Activated effector memory CD4-positive, alpha-beta T cell treated with anti-CD3 and anti-CD28 coated beads, Interleukin-2, amount 50 U/mL, for 16 hours (primary cell): ENCODE data around the gene CCDC60.

Experiments
- DNase-seq: peaks from one replicate; pipeline ENCODE4 v3.0.0-alpha.2; 2020

Gene CCDC60

GRCh38 chr12:119385659-119386058 lies 51.1 kb downstream of the CCDC60 start:
- DNase-seq, result no peak

GRCh38 chr12:119389687-119390086 lies 55.2 kb downstream of the CCDC60 start:
- no peak for DNase-seq

GRCh38 chr12:119391673-119392072 lies 57.1 kb downstream of the CCDC60 start:
- DNase-seq, result no peak

GRCh38 chr12:119393677-119394076 lies 59.1 kb downstream of the CCDC60 start:
- no peak for DNase-seq

GRCh38 chr12:119397540-119397939 lies 63.0 kb downstream of the CCDC60 start:
- DNase-seq, result no peak

GRCh38 chr12:119398190-119398589 lies 63.7 kb downstream of the CCDC60 start:
- DNase-seq, result no peak

- DNase-seq, result no peak
Measured at GRCh38 chr12:119399301-119399700, 64.8 kb downstream of the CCDC60 start.

- DNase-seq, result no peak
Measured at GRCh38 chr12:119406308-119406707, 71.8 kb downstream of the CCDC60 start.

- DNase-seq, result no peak
Measured at GRCh38 chr12:119406811-119407210, 72.3 kb downstream of the CCDC60 start.

GRCh38 chr12:119409043-119409442 lies 74.5 kb downstream of the CCDC60 start:
- no peak for DNase-seq

GRCh38 chr12:119410396-119410795 lies 75.9 kb downstream of the CCDC60 start:
- no peak for DNase-seq

GRCh38 chr12:119412306-119412705 lies 77.8 kb downstream of the CCDC60 start:
- no peak for DNase-seq

GRCh38 chr12:119412811-119413794 lies 78.6 kb downstream of the CCDC60 start:
- peak; percentile 66 for DNase-seq

- no peak for DNase-seq
Measured at GRCh38 chr12:119415714-119416113, 81.2 kb downstream of the CCDC60 start.

- DNase-seq, result no peak
Measured at GRCh38 chr12:119417440-119417839, 82.9 kb downstream of the CCDC60 start.

GRCh38 chr12:119419381-119419780 lies 84.9 kb downstream of the CCDC60 start:
- DNase-seq, result no peak

GRCh38 chr12:119423285-119423684 lies 88.8 kb downstream of the CCDC60 start:
- DNase-seq, result no peak

- no peak for DNase-seq
Measured at GRCh38 chr12:119425623-119426022, 91.1 kb downstream of the CCDC60 start.

- DNase-seq, result no peak
Measured at GRCh38 chr12:119431151-119431550, 96.6 kb downstream of the CCDC60 start.

- no peak for DNase-seq
Measured at GRCh38 chr12:119432949-119433348, 98.4 kb downstream of the CCDC60 start.

GRCh38 chr12:119440803-119441360 lies 106.4 kb downstream of the CCDC60 start:
- no peak for DNase-seq

- peak; percentile 71 for DNase-seq
Measured at GRCh38 chr12:119444462-119445044, 110.0 kb downstream of the CCDC60 start.

- no peak for DNase-seq
Measured at GRCh38 chr12:119446459-119446858, 111.9 kb downstream of the CCDC60 start.

- no peak for DNase-seq
Measured at GRCh38 chr12:119447126-119447525, 112.6 kb downstream of the CCDC60 start.
